DMS114 treated with DMSO at 0.1 percent for 48 hours (cell line): Measurements from ENCODE around the gene EFL1.

Experiments
- DNase-seq: peaks from one replicate; lab custom pipeline; 2025; ENCODE audit not compliant: unreplicated experiment; lab: John Stamatoyannopoulos, UW

The EFL1 gene

DNA sequence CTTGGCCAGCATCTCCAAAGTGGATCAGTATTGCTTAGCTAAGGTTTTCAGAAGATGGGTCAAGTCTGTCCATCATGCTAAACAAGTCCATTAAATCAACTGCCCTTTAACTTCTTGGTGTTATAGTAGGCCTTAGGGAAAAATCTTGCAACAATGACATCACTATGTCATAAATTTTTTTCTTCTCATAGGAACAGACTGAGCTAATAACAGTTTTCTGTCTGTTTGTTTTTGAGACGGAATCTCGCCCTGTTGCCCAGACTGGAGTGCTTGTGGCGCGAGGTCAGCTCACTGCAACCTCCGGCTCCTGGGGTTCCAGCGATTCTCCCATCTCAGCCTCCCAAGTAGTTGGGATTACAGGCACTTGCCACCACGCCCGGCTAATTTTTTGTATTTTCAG, 94.2 kb downstream of the EFL1 start:
- no peak for DNase-seq

- no peak for DNase-seq
Observed at GRCh38 chr15:82165948-82166376, 96.6 kb downstream of the EFL1 start.

DNA sequence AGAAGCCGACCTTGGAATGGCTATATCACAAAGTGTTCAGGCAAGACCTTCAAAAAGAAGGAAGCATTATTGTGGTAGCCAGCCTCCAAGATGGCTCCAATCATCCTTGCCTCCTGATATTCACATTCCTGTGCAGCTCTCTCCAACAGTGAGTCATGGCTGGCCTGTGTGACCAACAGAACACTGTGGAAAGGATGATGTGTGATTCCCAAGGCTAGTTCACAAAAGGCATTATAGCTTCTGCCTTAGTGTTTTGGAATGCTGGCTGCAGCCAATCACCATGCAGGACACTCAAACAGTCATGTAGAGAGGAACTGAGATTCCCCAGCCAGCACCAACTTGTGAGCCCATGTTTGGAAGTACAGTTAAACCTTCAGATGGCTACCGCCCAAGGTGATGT, 102.6 kb downstream of the EFL1 start:
- no peak for DNase-seq

- no peak for DNase-seq
Observed at GRCh38 chr15:82158811-82159210, 103.7 kb downstream of the EFL1 start.

DNA sequence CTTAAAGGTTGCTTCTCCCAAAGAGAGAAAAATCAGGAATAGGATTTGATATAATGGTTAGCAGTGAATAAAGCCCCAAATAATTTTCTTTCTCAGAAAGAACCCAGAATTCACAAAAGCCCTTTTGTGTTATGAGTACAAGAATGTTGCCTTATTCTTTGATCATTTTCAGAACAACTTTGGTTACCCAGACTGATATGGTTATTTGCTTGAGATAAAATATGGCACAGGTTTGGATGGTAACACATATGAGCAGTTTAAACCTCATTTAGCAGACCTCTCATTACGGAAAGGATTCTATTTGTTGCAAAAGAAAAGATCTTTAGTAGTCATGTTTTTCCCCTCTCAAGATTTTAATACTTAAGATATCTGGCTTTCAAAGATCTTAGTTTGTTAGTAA, 111.9 kb downstream of the EFL1 start:
- no peak for DNase-seq

DNA sequence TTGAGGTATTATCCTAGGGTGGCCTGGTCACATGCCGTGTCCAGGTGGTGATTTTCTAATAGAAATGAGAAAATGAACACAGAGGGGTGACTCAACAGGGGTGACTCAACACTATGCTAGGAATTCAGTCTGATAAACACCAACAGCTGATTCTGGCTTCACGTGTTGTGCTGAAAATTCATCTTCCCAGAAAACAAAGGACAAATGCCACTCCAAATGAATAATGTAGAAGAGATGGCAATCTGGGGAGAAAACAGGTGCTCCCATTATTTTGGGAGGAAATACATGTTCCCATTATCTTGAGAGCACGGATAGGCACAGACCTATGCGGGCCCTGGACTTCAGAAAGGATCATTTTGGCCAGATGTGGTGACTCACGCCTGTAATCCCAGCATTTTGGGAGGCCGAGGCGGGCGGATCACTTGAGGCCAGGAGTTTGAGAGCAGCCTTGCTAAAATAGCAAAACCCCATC, 115.5 kb downstream of the EFL1 start:
- no peak for DNase-seq

- no peak for DNase-seq
Observed at GRCh38 chr15:82146576-82146975, 116.0 kb downstream of the EFL1 start.

DNA sequence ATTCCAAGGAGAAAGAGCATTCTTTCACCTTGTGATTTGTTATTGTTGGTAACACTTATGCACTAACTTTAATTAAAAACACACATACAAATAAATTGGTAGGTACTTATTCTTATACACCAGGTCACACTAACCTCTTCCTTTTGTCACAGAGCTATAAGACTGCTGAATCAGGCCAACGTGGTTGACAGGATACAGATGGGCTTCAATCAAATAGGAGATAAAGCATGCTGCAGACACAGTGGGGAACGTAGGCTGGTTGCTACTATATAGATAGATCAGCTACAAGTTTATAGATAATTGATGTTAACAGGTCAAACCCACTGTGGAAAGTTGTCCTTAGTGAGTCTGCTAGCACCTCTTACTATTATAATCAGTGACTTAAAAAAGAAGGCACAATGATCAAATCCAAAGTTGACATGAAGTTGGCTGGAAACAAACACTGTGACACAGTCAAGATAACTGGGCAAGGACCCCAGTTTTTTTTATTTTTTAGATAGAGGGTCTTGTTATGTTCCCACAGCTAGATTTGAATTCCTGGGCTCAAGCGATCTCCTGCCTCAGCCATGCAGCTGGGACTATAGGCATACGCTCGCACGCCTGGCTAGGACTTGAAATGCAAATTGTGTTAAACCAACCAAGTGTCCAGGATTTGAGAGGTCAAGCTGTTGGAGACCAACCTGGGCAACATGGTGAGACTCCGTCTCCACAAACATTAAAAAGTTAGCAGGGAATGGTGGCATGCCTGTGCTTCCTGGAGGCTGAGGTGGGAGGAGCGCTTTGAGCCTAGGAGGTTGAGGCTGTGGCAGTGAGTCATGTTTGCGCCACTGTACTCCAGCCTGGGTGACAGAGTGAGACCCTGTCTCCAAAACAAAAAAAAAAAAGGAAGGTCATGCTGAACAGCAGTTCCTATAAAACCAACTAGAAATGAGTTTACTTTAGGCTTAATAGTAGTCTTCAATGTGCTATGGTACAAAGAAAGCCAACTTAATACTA, 118.8 kb downstream of the EFL1 start:
- DNase-seq, result no peak

DNA sequence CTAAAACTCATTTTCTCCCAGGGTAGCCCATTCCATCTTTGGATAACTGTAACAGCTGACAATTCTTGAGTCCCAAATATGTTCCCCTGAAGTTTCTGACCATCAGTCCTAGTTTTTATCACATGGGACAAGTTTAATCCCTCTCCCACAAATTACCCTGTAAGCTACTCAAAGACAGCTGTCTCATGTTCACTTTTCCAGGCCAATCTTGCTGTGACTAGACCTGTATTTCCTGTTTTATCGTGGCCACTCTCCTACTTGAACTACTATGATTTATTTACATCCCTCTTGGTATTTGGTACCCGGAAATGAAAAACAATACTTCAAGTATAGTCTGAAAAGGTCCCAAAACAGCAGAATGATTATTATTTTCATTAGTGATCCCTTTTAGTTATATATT, 121.6 kb downstream of the EFL1 start:
- DNase-seq, result no peak

GRCh38 chr15:82139823-82140268, 122.7 kb downstream of the EFL1 start:
- DNase-seq, result peak; percentile 86

GRCh38 chr15:82138306-82138705, 124.2 kb downstream of the EFL1 start:
- DNase-seq, result no peak

- DNase-seq, result no peak
Observed at GRCh38 chr15:82137261-82137660, 125.3 kb downstream of the EFL1 start.

DNA sequence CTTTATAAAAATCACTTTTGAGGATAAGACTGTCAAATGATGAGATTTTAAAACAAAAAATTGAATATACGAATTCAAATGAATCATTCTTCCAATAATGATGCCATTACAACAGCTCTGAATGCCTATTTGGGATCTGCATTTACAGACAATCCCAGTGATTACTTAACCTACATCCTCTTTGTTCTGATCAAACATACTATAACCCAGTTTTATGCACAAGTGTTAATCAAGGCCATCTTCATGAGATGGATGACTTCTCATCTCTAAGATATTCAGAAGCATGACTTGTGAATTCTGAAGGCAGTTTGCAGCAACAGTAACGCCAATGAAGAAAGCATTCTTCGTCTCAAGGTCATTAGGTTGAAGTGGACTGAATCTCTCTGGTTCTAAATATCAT, 126.4 kb downstream of the EFL1 start:
- DNase-seq, result no peak

DNA sequence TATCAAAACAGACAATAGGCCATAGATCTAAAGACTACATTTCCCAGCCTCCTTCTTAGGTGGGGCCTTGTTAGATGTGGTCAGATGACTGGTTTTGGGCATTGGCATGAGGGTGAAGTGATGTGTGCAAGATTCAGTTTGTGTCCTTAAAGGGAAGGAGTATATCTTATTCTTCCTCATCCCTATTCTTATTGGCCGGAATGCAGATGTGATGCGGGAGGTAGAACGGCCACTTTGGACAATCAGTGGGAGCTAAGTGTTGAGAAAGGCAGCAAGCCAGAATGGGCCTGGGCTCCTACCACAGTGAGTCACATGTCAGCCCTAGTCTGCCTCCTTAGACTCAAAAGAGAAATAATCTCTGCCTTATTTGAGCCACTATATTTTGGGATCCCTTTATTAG, 126.9 kb downstream of the EFL1 start:
- no peak for DNase-seq

DNA sequence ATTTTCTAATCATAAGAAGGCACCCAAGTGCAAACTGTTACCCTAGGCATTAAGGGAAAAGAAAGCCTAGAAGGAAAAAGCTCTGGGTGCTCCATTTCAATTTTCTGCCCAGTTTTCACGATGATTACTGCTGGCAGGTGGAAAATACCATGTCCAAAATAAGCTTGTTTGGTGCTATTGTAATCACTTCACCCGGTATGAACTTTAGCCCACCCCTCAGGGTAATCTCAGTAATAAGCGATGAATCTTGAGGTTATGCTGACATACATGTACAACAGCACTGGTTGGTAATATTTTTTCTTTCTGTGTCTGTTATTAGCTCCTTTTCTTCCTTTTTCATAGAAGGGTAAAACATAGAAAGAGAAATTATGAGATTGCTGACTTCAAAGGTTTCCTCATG, 128.1 kb downstream of the EFL1 start:
- no peak for DNase-seq

DNA sequence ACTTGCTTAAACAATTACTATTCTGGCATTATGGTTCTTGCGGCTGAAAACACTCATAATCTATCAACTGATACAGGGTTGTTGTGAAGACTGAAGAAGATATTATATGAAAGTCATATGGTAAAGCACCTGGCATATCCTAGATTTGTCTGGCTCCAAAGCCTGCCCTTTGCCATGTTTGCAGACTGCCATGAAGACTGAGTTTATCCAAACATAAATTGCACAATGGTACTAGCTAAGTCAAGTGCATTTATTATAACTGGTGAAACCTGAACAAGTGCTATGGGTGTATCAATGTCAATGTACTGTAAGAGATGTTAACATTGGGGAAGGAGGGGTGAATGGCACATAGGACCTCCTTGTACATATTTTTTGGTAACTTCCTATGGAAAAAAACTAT, 129.3 kb downstream of the EFL1 start:
- no peak for DNase-seq

DNA sequence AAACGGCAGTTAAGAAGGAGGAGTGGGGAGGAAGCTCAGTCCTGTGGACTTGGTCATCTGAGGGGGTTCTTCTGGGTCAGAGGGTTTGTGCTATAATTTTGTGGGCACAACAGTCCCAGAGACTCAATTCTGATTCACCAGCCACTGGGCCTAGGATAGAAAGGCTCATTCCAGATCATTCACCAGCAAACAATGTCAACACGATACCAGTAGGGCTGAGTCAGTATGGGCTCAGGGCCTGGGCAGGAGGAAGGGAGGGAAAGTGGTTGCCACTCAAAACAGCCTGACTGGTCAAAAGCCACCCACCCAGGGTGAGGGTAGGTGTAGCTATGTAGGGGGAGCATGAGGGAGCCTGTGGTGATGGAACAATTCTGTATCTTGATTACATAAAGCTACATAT, 129.8 kb downstream of the EFL1 start:
- DNase-seq, result no peak

- no peak for DNase-seq
Observed at GRCh38 chr15:82132096-82132495, 130.4 kb downstream of the EFL1 start.

- no peak for DNase-seq
Observed at GRCh38 chr15:82130248-82130647, 132.3 kb downstream of the EFL1 start.

GRCh38 chr15:82129761-82130160, 132.8 kb downstream of the EFL1 start:
- no peak for DNase-seq

DNA sequence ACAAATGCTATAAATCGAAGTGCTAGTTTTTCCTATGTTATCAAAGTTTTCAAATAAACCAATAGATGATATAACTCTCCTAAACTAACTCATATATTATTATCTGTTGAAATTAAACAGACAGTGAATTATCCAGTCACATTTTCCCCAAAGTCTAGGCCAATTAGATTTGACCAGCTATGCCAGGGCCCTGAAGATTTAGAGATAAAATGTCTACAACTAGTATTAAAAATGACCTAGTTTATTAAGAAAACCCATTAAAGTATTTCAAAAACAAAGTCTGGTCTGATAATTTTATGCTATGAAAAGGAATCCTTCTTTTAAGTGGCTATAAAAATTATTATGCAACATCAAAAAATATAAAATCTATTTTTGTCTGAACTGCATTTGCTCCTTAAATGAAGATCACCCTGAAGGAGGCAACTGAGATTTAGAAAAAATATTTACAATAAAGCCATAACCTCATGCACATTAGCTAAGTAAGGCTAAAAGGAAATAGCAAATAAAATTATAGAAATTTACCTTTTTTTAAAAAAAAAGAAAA, 133.3 kb downstream of the EFL1 start:
- no peak for DNase-seq

GRCh38 chr15:82128401-82129148, 134.0 kb downstream of the EFL1 start:
- DNase-seq, result no peak
